Renal cortex interstitium (tissue), 11 donors: Measurements from ENCODE around the gene VCPKMT. TPM values are rescaled to one million over a fixed set of nuclear protein-coding genes. Genes with fewer than 3 reads are reported as not detected.
"Not testable (repeated sequence)": the region's sequence is repeated elsewhere in the genome, so short reads cannot be mapped to it uniquely, and the experiment has no call there.

Source experiments
- DNase-seq, 11 donors: peaks; one replicate each; pipeline ENCODE4 v3.0.0-alpha.2; 2013; ENCODE audit warnings: low read depth in 9 of 11, low spot score in 4 of 11; ENCODE audit errors: extremely low read depth in 1 of 11
- polyA plus RNA-seq, 3 donors: library from polyadenylated mRNA; unstranded; fragments of 120-200 nt; gene quantifications; one replicate each; pipeline ENCODE4 v1.2.1, GENCODE V29; 2013; ENCODE audit not compliant: insufficient read length in 3 of 3

VCPKMT gene
- polyA plus RNA-seq, 3 donors, result 13.1 to 16.5 (median 13.8) TPM

DNA sequence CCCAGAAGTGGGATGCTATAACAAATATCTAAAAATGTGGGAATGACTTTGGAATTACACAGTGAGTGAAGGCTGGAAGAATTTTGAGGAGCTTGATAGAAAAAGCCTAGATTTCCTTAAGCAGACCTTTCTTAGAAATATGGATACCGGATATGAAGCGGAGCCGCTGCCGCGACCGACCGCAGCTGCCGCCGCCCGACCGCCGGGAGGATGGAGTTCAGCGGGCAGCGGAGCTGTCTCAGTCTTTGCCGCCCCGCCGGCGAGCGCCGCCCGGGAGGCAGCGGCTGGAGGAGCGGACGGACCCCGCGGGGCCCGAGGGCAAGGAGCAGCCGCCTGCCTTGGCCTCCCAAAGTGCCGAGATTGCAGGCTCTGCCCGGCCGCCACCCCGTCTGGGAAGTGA lies 42.7 kb downstream of the VCPKMT start:
- DNase-seq, result not testable (repeated sequence)

DNA sequence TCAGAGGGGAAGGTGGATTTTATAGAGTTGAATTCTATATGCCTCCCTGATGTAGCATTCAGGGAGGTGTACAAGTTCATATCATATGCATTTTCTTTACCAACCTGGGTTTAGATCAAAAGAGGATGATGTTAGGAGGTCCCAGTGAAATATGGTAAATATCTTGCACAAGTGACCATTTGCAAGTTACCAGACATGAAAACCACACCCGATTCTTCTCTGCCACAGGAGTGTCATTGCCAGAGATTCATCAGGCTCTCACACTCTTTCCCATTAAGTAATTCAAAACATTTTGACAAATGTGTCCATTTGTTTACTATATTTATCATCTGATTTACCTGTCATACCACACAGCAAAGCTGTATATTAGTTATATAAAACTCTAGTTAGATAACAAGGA lies 44.0 kb downstream of the VCPKMT start:
- DNase-seq, result no peak

DNA sequence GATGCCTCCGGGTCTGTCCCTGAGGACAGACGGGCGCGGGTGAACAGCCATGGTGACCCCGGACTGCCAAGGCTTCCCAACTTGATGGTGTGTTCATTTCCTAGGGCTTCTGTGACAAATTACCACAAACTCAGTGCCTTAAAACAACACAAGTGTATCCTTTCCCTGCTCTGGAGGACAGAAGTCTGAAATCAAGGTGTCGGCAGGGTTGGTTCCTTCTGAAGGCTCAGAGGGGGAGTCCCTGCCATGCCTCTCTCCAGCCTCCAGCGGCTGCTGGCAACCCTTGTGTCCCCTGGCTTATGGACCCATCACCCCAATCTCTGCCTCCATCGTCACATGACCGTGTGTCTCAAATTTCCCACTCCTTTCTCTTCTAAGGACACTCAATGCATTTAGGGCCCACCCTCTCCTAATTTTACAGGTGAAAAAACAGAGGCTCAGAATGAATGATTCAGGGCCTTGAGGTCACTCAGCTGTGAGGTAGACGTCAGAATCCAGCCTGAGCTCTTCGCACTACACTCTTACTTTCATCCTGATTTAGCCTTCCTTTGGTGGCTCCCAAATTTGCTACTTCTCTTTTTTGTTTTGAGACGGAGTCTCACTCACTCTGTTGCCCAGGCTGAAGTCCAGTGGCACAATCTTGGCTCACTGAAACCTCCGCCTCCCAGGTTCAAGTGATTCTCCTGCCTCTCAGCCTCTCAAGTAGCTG lies 45.4 kb downstream of the VCPKMT start:
- DNase-seq, result no peak

DNA sequence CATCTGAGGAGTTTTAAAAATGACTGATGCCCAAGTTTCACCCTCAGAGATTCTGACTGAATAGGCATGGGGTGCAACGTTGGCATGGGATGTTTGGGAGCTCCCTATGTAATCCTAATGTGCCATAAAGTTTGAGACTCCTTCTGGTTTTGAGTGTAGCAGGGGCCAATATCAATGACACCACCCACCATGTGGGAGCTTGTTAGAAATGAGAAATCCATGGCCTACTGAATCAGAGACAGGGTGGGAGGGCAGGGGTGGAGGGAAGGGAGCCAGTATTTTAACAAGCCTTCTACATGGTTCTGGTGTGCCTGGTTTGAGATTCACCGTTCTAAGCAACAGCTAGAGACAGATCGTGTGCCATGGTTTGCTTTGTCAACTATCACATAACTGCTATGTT lies 46.1 kb downstream of the VCPKMT start:
- no peak for DNase-seq

DNA sequence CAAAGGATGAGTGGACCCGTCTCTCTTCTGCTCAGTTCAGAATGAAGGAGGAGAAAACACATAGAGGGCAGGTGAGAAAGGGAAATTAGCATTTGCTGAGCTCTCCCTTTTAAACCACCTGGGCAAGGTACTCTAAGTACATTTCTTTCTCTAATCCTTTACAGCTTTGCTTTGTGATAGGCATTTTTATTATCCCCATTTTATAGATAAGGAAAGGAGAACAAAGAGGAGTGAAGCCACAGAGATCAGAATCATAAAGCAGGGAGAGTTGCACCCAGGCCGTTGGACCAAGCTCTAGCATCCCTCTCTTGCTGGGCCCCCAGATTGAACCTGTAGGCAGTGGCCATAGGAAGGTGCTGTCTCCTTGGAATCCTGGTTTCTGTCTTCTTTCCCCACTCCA lies 47.0 kb downstream of the VCPKMT start:
- DNase-seq, result no peak

DNA sequence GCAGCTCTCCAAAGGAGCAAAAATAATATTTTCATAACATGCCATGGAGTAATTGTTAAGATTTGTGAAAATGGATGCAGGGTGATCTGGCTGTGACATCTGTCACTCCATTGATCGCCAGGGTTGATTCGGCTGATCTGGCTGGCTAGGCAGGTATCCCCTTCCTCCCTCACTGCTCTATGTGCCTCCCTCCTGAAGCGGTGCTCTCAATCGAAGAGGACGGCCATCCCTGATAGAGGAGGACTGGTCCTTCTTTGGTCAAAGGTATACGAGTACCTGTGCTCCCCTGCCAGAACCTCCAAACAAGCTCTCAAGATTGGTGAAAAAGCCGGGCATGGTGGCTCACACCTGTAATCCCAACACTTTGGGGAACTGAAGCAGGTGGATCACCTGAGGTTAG lies 47.9 kb downstream of the VCPKMT start:
- DNase-seq, result no peak

DNA sequence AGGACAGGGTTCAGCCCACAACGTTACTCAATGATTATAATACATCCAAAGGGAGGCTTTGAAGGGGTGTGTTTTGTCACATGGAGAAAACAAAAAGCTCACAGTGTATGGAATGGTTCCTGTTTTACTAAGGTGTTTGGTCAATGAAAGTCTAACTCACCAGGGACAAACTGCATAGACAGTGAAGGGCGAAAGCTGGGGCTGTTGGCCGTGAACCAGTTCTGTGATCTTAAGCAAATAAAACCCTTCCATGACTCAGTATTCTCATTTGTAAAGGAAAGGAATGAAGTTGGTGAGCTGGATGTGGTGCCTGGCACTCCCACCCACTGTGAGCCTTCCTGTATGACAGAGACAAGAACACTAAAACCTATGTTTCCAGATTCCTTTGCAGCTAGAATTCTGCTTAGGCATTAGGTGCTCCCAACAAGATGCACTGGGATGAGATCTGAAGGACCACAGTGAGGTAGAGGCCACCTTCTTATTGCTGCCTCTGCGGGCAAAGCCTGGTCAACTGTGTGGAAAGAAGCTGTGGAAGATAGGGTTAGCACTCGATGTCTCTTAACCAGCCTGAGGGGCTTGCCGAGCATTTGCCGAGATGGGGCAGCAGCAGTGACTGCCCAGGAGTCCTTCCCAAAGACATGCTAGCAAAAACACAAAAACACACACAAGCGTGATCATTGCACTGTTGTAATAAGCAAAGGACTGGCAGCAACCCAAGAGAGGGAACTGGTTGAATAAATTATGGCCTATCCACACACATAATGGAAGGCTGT lies 48.5 kb downstream of the VCPKMT start:
- DNase-seq, result no peak

DNA sequence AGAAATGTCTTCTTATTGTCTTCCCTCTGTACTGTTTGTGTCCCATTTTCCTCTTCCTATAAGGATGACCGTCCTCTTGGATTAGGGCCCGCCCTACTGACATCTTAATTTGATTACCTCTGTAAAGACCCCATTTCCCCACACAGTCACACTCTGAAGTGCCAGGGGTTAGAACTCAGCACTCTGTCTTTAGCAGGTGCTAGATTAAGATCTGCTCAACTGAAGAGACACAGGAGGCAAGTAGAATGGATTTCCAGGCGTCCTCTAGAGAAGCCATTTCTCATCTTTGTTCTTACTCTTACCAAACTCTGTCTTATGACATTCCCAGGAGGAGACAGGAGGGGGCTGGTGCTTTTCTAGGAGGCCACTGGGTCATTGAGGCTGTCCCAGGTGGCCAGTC lies 50.8 kb downstream of the VCPKMT start:
- DNase-seq, result no peak

DNA sequence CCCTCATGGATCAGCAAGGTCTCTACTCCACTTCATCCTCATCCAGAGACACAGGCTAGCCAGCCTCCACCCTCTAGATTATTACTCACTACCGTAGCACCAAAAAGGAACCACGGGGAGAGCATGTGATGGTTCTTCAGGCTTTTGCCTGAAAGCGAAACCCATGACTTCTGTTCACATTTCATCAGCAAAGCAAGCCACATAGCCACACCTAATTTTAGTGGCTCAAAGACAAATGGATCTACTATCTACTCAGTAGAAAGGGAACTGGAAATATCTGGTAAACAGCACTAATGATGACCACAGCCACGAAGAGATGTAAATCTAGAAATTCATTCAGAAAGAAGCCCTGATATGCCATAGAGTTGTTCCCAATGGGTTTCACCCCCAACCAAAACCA lies 51.4 kb downstream of the VCPKMT start:
- no peak for DNase-seq

DNA sequence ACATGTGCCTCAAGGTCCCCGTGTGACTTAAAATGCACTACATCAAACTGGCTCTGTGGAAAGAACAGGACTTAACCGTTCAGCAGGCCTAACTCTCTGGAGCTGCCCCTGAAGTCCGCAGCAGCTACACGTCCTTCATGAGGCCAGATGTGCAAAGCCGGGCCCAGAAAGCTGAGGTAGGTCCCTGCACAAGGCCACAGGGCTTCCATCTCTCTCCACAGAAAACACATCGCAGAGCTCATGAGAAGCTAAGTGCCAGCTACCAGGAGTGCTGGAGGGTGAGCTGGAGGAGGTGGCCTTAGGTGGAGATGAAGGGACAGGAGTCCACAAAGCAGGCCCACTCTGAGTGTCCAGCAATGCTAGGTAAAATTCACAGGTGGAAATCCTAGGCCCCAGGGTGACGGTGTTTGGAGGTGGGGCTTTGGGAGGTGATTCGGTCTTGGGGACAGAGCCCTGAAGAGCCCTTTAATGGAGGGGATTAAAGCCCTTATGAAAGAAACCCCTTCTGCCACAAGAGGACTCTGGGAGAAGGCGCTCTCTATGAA lies 52.4 kb downstream of the VCPKMT start:
- no peak for DNase-seq

DNA sequence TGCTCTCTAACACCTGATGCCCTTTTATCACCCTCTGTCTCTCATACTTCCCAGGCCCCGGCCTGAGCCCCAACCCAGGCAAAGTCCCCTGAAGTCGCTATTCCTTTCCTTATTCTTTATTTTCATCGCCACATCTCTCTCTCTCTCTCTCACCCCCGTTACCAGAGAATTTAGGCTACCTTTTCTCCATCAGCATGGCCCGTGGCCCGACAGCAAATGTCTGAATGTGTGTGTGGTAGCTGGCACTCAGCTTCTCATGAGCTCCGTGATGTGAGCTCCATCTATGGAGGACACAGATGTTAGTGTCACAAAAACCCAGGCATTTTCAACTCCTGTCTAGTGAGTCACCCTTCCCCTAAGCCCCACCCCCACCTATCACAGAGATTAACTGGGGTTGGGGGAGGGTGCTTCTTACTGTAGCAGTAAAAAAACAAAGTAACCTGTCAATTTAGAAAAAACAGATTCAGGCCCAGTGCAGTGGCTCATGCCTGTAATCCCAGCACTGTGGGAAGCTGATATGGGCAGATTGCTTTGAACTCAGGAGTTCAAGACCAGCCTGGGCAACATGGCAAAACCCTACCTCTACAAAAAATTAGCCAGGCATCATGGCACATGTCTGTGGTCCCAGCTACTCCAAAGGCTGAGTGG lies 53.8 kb downstream of the VCPKMT start:
- DNase-seq, result peak in 2 of 11 donors; percentile 31 to 40

DNA sequence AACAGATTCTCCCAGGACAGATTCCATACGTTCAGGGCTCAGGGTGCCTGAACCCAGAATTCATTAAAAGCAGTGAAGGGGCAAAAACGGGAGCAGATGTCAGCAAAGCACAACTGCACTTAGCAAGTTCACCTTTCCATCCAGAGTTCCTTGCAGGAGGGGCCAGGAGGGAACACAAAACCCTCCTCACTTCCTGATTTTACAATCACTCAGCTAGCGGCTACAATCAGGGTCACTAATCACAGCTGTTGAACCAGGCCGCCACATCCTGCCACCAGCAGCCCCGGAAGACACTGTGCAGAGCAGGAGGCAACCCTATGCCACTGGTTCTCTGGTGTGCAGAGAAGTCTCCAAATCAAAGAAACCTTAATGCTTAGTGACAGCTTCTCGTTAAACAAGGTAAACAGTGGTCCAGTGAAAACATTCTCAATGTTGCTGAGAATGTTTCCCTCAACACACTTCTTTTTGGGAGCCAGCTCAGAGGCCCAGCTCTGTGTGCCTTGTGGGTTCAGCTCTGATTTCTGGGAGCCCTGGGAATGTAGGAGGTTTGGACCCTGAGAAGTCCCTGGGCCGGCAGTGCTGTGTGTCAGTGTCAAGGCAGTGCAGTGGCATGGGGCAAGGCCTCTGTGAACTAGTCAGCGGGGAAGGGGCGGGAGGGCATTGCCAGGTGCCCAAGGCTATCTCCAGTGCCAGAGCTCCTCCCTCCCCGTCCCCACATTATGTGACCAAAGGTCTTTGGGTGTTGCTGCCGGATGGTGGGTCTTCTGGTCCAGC lies 54.5 kb downstream of the VCPKMT start:
- peak in 6 of 11 donors; percentile 25 to 58 (median 34) for DNase-seq

DNA sequence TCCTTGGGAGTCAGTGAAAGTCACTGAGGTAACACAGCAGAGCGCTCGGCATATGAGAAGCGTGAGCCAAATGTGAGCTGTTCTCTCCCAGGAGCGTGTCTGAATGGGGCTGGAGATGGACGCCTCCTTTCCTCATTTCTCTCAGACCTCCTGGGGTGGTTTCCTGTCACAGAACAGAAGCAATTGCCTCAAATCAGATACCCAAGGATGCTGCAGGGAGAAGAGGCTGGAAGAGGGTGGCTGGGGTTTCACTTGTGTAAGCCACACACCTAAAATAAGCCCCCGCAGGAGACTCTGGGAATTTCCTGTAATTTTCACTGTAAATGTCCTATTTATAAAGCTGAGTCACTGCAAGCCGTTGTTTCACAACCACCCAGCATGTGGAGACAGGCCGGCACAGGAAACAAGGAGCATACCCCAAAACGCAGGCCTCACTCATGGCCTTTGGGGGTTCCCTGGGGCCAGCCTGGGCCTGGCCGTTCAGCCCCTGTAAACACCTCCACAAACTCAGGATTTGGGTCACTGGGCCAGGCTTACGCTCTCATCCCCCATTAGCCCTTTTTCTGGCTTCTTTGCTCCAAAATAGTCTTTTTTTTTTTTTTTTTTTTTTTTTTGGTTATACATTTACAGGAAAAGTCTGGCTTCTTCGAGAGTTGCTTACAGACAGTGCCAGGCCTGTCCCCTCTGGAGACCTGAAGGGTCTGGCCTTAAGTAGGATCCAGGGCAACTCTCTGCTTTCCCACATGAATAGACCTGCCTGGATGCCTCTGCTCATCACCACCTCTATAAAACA lies 55.3 kb downstream of the VCPKMT start:
- DNase-seq, result peak in 2 of 11 donors; percentile 31 to 46

DNA sequence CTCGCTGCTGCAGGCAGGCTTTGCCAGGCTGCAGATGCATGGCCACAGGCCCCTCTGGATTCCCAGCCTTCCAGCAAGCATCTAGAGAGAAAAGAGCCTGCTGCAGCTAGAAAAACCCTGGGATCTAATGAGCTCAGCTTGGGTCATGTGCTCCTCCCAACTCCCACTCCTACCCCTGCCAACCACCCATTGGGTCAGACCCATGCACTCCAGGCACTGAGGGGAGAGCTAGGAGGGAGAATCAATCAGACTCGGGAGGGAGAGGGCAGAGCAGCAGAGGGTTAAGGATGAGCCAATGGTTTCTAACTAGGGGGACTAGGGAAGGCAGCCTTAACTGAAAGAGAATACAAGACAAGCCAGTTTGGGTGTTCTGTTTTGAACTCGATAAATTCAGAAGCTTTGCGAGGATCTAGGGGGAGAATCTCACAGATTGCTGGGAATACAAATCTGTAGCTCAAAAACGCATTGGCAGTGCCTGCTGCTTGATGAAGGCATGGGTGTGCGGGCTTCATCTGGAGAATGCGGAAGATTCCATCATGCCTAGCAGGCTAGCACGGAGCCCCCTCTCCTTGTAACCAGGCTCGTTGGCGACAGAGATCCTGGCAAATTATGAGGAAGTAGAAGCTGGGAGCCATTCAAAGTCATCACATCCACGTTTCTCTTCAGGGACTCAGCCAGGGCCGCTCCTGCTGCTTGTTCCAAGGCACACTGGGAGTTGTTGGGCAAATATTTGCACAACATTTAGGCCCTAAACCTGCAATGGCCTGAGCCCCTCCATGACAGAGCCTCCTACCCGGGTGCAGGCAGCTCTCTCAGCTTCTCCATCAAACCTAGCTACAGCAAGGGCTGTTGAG lies 56.4 kb downstream of the VCPKMT start:
- no peak for DNase-seq
